WTC11 (cell line): Measurements from ENCODE around the gene CYP46A1. TPM values are rescaled to one million over a fixed set of nuclear protein-coding genes. Genes with fewer than 3 reads are reported as not detected.

Experiments used
- ATAC-seq: fragments of 200-7000 bp; cut with Tn5 transposase; 2 replicates; pipeline ENCODE4 v1.10.0; 2021; ENCODE audit warnings: mild to moderate bottlenecking, moderate library complexity
- CTCF ChIA-PET: fragments of 300-600 bp; sonication (Branson Sonifier 250); formaldehyde crosslinking; loops from one replicate; lab custom pipeline; 2021; ENCODE audit warnings: antibody characterized with exemption; lab: Charles Lee
- POLR2A ChIA-PET: fragments of 350-600 bp; sonication (Branson Sonifier 250); formaldehyde crosslinking; loops from one replicate; lab custom pipeline; 2021; ENCODE audit warnings: antibody characterized with exemption; lab: Charles Lee
- DNase-seq: peaks from one replicate; pipeline ENCODE4 v3.0.0; 2021; ENCODE audit warnings: low spot score
- H3K27ac Mint-ChIP-seq: 2 replicates; pipeline ENCODE4 v1.8.0; 2021; ENCODE audit warnings: mixed read lengths
- H3K27me3 Mint-ChIP-seq: 2 replicates; pipeline ENCODE4 v1.8.0; 2021; ENCODE audit warnings: low read depth, mild to moderate bottlenecking, moderate library complexity, mixed read lengths
- H3K36me3 Mint-ChIP-seq: 2 replicates; pipeline ENCODE4 v1.8.0; 2021; ENCODE audit warnings: mixed read lengths
- H3K4me1 Mint-ChIP-seq: 2 replicates; pipeline ENCODE4 v1.8.0; 2022; ENCODE audit warnings: mixed read lengths
- H3K4me3 Mint-ChIP-seq: 2 replicates; pipeline ENCODE4 v1.8.0; 2021; ENCODE audit warnings: mild to moderate bottlenecking, moderate library complexity, mixed read lengths
- H3K9me3 Mint-ChIP-seq: 2 replicates; pipeline ENCODE4 v1.8.0; 2021; ENCODE audit warnings: mixed read lengths
- EMX1 ChIP-seq: fragments of 250-450 bp; sonication (Bioruptor Pico); IDR thresholded peaks from 2 replicates; pipeline ENCODE4 v1.8.0; 2021; ENCODE audit warnings: mild to moderate bottlenecking
- FOXK1 ChIP-seq: sonication (generic); formaldehyde crosslinking; IDR thresholded peaks from 2 replicates; pipeline ENCODE4 v1.8.0; 2022; ENCODE audit warnings: mild to moderate bottlenecking, moderate library complexity, missing genetic modification reagents
- GRHL2 ChIP-seq: fragments of 250-450 bp; sonication (Bioruptor Pico); IDR thresholded peaks from 2 replicates; pipeline ENCODE4 v1.8.0; 2022; ENCODE audit warnings: mild to moderate bottlenecking, moderate library complexity; ENCODE audit not compliant: insufficient replicate concordance, severe bottlenecking
- JUN ChIP-seq: sonication (generic); formaldehyde crosslinking; IDR thresholded peaks from 2 replicates; pipeline ENCODE4 v1.8.0; 2023; ENCODE audit warnings: mild to moderate bottlenecking, missing genetic modification reagents
- NFYB ChIP-seq: sonication (generic); formaldehyde crosslinking; conservative IDR thresholded peaks from 2 replicates; pipeline ENCODE4 v1.8.0; 2022; ENCODE audit warnings: low read depth, missing genetic modification reagents
- OVOL2 ChIP-seq: fragments of 250-450 bp; sonication (Bioruptor Pico); IDR thresholded peaks from 2 replicates; pipeline ENCODE4 v1.9.0; 2021; ENCODE audit warnings: mild to moderate bottlenecking, borderline replicate concordance
- TEAD4 ChIP-seq: sonication (generic); formaldehyde crosslinking; IDR thresholded peaks from 2 replicates; pipeline ENCODE4 v1.8.0; 2022; ENCODE audit warnings: mild to moderate bottlenecking, missing genetic modification reagents
- ZBTB21 ChIP-seq: sonication (generic); formaldehyde crosslinking; IDR thresholded peaks from 2 replicates; pipeline ENCODE4 v1.8.1; 2023; ENCODE audit warnings: mild to moderate bottlenecking, missing genetic modification reagents, borderline replicate concordance
- ZNF121 ChIP-seq: sonication (generic); formaldehyde crosslinking; IDR thresholded peaks from 2 replicates; pipeline ENCODE4 v1.8.0; 2023; ENCODE audit warnings: missing genetic modification reagents
- ZNF219 ChIP-seq: sonication (generic); formaldehyde crosslinking; IDR thresholded peaks from 2 replicates; pipeline ENCODE4 v1.8.0; 2023; ENCODE audit warnings: missing genetic modification reagents, mild to moderate bottlenecking, borderline replicate concordance
- total RNA-seq: library from RNA; stranded (reverse); gene quantifications from 3 replicates; pipeline ENCODE4 v1.2.3, GENCODE V29; 2021
- TF ChIP-seq, protein P1 (sequence below): fragments of 250-450 bp; sonication (Bioruptor Pico); IDR thresholded peaks from 2 replicates; pipeline ENCODE4 v1.9.0; 2021; ENCODE audit warnings: mild to moderate bottlenecking
- TF ChIP-seq, protein P2 (sequence below): sonication (generic); formaldehyde crosslinking; IDR thresholded peaks from 2 replicates; pipeline ENCODE4 v1.8.1; 2022; ENCODE audit warnings: mild to moderate bottlenecking, moderate library complexity, missing genetic modification reagents
- TF ChIP-seq, protein P3 (sequence below): sonication (generic); formaldehyde crosslinking; IDR thresholded peaks from 2 replicates; pipeline ENCODE4 v1.8.1; 2022; ENCODE audit warnings: low read depth, missing genetic modification reagents, borderline replicate concordance
- TF ChIP-seq, protein P4 (sequence below): sonication (generic); formaldehyde crosslinking; IDR thresholded peaks from 2 replicates; pipeline ENCODE4 v1.8.0; 2023; ENCODE audit warnings: missing genetic modification reagents
- TF ChIP-seq, protein P5 (sequence below): sonication (generic); formaldehyde crosslinking; IDR thresholded peaks from 2 replicates; pipeline ENCODE4 v1.8.0; 2022; ENCODE audit warnings: mild to moderate bottlenecking, missing genetic modification reagents
- TF ChIP-seq, protein P6 (sequence below): sonication (generic); formaldehyde crosslinking; IDR thresholded peaks from 2 replicates; pipeline ENCODE4 v1.8.0; 2022; ENCODE audit warnings: mild to moderate bottlenecking, missing genetic modification reagents
- TF ChIP-seq, protein P7 (sequence below): fragments of 250-450 bp; sonication (Bioruptor Pico); IDR thresholded peaks from 2 replicates; pipeline ENCODE4 v1.9.0; 2021; ENCODE audit warnings: mild to moderate bottlenecking

The CYP46A1 gene
- total RNA-seq, 1 experiment from 2014 or later: 0.77 TPM

DNA sequence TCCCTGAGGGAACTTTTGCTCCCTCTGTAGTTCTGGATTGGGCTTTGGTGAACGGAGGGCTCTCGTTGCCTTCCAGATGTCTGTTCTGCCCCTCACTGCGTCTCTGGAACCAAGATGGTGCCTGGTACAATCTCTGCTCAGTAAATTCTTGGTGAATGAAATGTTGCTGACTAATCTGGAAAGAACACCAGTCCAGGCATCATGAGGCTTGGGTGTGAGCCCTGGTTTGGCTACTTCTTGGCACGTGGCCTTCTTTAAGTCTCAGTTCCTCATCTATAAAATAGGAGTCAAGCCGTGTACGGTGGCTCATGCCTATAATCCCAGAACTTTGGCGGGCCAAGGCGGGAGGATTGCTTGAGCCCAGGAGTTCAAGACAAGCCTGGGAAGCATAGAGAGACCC, 34.9 kb upstream of the CYP46A1 start (continued):
- TF ChIP-seq, protein P1, sequence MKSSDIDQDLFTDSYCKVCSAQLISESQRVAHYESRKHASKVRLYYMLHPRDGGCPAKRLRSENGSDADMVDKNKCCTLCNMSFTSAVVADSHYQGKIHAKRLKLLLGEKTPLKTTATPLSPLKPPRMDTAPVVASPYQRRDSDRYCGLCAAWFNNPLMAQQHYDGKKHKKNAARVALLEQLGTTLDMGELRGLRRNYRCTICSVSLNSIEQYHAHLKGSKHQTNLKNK (CRISPR knock-in tag): no peak

DNA sequence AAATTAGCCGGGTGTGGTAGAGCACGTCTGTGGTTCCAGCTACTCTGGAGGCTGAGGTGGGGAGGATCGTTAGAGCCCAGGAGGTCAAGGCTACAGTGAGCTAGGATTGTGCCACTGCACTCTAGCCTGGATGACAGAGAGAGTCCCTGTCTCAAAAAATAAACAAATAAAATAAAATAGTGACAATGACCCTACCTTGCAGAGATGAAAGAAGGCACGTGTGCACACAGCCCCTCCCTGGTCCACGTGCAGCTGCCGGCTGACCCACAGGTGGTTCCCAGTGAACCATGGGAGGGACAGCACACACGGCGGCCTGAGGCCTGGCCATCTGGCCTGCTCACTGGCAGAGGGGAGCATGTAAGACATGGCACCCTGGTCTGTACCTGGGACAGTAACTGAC, 34.5 kb upstream of the CYP46A1 start:
- ChIA-PET POLR2A (no interaction called here), CTCF (no interaction called here)
- H3K27me3 Mint-ChIP-seq: peaks cover 21% of the 10 kb centered on the region
- no peaks in the 10 kb centered on the region for H3K36me3 Mint-ChIP-seq
- H3K4me3 Mint-ChIP-seq: no peak overlapping the region
- H3K4me1 Mint-ChIP-seq: no peaks in the 10 kb centered on the region
- H3K9me3 Mint-ChIP-seq: no peaks in the 10 kb centered on the region
- TF ChIP-seq ZNF121 (CRISPR knock-in tag) (no peak), FOXK1 (CRISPR knock-in tag) (no peak), ZBTB21 (no peak), GRHL2 (CRISPR knock-in tag) (no peak), TEAD4 (CRISPR knock-in tag) (no peak), NFYB (CRISPR knock-in tag) (no peak), JUN (CRISPR knock-in tag) (no peak), EMX1 (no peak), OVOL2 (no peak), ZNF219 (CRISPR knock-in tag) (no peak)
- TF ChIP-seq, protein P2, sequence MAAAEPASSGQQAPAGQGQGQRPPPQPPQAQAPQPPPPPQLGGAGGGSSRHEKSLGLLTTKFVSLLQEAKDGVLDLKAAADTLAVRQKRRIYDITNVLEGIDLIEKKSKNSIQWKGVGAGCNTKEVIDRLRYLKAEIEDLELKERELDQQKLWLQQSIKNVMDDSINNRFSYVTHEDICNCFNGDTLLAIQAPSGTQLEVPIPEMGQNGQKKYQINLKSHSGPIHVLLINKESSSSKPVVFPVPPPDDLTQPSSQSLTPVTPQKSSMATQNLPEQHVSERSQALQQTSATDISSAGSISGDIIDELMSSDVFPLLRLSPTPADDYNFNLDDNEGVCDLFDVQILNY (CRISPR knock-in tag): no peak
- TF ChIP-seq, protein P3, sequence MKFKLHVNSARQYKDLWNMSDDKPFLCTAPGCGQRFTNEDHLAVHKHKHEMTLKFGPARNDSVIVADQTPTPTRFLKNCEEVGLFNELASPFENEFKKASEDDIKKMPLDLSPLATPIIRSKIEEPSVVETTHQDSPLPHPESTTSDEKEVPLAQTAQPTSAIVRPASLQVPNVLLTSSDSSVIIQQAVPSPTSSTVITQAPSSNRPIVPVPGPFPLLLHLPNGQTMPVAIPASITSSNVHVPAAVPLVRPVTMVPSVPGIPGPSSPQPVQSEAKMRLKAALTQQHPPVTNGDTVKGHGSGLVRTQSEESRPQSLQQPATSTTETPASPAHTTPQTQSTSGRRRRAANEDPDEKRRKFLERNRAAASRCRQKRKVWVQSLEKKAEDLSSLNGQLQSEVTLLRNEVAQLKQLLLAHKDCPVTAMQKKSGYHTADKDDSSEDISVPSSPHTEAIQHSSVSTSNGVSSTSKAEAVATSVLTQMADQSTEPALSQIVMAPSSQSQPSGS: no peak
- TF ChIP-seq, protein P4, sequence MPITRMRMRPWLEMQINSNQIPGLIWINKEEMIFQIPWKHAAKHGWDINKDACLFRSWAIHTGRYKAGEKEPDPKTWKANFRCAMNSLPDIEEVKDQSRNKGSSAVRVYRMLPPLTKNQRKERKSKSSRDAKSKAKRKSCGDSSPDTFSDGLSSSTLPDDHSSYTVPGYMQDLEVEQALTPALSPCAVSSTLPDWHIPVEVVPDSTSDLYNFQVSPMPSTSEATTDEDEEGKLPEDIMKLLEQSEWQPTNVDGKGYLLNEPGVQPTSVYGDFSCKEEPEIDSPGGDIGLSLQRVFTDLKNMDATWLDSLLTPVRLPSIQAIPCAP (CRISPR knock-in tag): no peak
- TF ChIP-seq, protein P5, sequence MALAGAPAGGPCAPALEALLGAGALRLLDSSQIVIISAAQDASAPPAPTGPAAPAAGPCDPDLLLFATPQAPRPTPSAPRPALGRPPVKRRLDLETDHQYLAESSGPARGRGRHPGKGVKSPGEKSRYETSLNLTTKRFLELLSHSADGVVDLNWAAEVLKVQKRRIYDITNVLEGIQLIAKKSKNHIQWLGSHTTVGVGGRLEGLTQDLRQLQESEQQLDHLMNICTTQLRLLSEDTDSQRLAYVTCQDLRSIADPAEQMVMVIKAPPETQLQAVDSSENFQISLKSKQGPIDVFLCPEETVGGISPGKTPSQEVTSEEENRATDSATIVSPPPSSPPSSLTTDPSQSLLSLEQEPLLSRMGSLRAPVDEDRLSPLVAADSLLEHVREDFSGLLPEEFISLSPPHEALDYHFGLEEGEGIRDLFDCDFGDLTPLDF (CRISPR knock-in tag): no peak
- TF ChIP-seq, protein P1 (CRISPR knock-in tag): no peak
- TF ChIP-seq, protein P6, sequence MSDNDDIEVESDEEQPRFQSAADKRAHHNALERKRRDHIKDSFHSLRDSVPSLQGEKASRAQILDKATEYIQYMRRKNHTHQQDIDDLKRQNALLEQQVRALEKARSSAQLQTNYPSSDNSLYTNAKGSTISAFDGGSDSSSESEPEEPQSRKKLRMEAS: no peak
- TF ChIP-seq, protein P7, sequence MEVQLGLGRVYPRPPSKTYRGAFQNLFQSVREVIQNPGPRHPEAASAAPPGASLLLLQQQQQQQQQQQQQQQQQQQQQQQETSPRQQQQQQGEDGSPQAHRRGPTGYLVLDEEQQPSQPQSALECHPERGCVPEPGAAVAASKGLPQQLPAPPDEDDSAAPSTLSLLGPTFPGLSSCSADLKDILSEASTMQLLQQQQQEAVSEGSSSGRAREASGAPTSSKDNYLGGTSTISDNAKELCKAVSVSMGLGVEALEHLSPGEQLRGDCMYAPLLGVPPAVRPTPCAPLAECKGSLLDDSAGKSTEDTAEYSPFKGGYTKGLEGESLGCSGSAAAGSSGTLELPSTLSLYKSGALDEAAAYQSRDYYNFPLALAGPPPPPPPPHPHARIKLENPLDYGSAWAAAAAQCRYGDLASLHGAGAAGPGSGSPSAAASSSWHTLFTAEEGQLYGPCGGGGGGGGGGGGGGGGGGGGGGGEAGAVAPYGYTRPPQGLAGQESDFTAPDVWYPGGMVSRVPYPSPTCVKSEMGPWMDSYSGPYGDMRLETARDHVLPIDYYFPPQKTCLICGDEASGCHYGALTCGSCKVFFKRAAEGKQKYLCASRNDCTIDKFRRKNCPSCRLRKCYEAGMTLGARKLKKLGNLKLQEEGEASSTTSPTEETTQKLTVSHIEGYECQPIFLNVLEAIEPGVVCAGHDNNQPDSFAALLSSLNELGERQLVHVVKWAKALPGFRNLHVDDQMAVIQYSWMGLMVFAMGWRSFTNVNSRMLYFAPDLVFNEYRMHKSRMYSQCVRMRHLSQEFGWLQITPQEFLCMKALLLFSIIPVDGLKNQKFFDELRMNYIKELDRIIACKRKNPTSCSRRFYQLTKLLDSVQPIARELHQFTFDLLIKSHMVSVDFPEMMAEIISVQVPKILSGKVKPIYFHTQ (CRISPR knock-in tag): no peak
- H3K27ac Mint-ChIP-seq: no peak overlapping the region
- no peak for DNase-seq
- no peak for ATAC-seq
